GM04504 (cell line): Measurements from ENCODE around the gene CRYBB1.

Source experiments
- DNase-seq: peaks from one replicate; pipeline ENCODE4 v3.0.0-alpha.2; 2012; ENCODE audit warnings: low read depth

The CRYBB1 gene

DNA sequence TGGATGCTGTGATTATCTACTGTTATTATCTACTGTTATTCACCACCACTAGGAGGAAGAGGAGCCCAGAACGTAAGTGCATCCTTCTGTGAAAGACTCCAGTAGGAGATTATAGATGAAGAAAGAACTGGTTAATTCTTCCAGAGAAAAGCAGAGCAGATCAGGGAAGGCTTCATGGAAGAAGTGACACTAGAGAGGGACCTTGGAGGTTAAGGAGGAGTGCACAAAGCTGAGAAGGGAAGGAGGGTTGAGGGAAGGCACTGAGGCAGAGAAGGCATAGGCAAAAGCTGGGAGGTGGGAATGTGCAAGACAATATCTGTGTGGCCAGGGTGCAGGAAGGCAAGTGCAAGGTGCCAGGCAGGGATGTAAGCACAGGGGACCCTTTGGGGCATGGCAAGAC is 13.5 kb downstream of the CRYBB1 start:
- no peak for DNase-seq

DNA sequence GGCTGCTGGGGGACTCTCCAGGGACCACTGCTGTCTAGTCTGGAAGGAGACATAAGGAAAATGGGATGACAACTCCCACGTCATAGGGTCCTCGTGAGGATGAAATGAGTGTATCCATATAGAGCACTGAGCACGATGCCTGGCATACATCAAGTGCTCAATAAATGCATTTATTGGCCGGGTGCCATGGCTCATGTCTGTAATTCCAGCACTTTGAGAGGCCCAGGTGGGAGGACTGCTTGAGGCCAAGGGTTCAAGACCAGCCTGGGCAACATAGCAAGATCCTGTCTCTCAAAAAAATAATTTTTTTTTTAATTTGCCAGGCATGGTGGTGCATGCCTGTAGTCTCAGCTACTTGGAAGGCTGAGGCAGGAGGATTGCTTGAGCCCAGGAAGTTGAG is 15.7 kb downstream of the CRYBB1 start:
- no peak for DNase-seq

- no peak for DNase-seq
Measured at GRCh38 chr22:26601726-26602125, 16.1 kb downstream of the CRYBB1 start.

DNA sequence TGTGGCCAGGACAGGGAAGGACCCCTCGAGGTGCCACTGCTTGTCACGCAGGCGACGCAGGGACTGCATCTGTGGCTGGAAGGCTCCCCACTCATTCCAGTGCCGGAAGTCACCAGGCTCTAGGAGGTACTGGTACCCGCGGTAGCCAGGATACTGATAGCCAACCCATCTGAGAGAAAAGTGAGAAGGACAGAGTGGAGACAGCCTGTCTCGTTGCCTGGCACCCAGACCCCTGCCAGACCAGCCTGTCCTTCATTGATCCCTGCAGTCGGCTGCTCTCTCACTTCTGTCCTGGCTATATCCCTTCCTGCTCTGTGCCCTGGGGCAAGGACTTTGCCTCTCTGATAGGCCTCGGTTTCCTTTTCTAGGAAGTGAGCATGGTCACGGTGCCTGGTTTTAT is 18.3 kb downstream of the CRYBB1 start:
- DNase-seq, result no peak

DNA sequence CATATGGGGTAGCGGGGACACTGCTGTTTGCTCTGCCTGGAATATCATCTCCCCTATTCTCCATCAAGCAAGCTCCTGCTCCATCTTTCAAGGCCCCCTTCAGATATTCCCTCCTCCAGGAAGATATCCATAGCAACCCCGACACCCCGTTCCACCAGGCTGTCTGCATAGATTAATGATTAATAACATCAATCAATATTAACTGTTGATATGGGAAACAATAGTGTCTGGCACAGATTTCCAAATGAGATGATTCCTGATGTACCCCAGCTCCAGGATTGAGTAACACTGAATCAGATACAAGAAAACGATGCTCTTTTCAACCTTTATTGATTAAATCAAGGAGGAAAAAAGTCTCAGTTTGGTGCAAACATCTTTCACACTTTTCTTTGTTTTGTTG is 20.3 kb downstream of the CRYBB1 start:
- no peak for DNase-seq

GRCh38 chr22:26597026-26597425 is 20.8 kb downstream of the CRYBB1 start:
- DNase-seq, result no peak

- no peak for DNase-seq
Measured at GRCh38 chr22:26593763-26594162, 24.1 kb downstream of the CRYBB1 start.

- no peak for DNase-seq
Measured at GRCh38 chr22:26592421-26592891, 25.4 kb downstream of the CRYBB1 start.

- peak; percentile 50 for DNase-seq
Measured at GRCh38 chr22:26589845-26590736, 27.7 kb downstream of the CRYBB1 start, which contains the start of gene TPST2. Gene TPST2, minus strand, starts transcription at chr22:26590132. Its CDS starts 48,502 bp downstream, at chr22:26541630.

GRCh38 chr22:26589367-26589844 is 28.4 kb downstream of the CRYBB1 start:
- no peak for DNase-seq

GRCh38 chr22:26588729-26589366 is 29.0 kb downstream of the CRYBB1 start:
- no peak for DNase-seq

- DNase-seq, result no peak
Measured at GRCh38 chr22:26587991-26588613, 29.7 kb downstream of the CRYBB1 start.

DNA sequence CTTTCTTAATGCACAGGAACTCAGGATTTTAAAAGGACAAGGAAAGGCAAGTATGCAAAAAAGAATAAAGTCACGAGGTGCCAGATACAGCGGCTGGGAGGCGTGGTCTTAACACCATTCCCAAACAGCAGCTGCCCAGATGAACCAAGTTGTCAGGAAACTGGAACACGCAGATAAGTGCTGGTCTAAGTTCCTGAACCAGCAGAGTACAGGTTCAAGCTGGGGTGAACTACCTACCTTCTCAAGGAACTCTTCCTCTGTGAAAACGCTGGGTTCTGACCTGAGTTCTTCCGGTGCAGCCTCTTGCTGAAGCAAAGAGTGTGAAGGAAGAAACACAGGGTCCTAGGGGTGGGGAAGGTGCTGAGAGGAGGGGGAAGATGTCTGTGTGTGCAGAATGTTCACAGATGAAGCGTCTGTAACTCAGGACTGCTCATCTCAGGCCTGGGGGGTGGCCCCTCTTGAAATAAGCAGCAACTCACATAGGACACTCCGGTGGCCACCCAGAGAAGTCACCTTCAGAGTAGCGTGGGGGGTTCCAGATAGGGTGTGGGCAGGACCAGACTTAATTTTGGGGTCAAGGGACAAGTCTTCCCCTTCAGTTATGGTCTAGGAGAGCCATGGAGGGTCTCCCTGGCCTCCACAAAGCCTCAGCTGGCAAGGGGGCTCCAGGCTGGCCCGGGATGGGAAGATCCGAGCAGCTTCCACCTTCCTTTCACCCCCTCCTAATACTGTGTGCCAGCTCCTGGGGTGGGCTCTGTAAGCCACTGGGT is 31.1 kb downstream of the CRYBB1 start:
- DNase-seq, result no peak

GRCh38 chr22:26585104-26585790 is 32.6 kb downstream of the CRYBB1 start:
- peak; percentile 73 for DNase-seq

GRCh38 chr22:26584010-26584409 is 33.8 kb downstream of the CRYBB1 start:
- no peak for DNase-seq

GRCh38 chr22:26581633-26582168 is 36.1 kb downstream of the CRYBB1 start:
- DNase-seq, result no peak

DNA sequence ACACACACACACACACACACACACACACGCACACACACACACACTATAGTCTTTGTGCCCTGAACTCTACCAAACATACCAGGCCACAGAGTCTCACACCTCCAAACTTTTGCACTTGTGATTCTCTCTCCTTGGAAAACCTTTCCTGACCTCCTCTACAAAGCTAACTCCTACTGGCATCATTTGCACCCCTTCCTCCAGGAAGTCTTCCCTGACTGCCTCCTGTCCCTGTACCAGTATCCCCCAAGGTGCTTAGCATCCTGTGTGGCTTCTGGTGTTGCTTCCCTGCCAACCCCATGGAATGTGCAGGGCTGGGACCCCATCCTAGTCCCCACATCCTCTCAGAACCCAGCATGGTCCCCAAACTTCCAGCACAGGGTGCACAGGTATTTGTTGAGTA is 36.8 kb downstream of the CRYBB1 start:
- DNase-seq, result no peak

GRCh38 chr22:26580240-26580962 is 37.4 kb downstream of the CRYBB1 start:
- no peak for DNase-seq

GRCh38 chr22:26579331-26579886 is 38.4 kb downstream of the CRYBB1 start:
- DNase-seq, result no peak

GRCh38 chr22:26577081-26577480 is 40.7 kb downstream of the CRYBB1 start:
- no peak for DNase-seq
